Duodenal mucosa (tissue), 2 donors: ENCODE data around the gene DERL2.
A peak's percentile ranks its signal among the peaks of the same experiment; 100 is the strongest.
"Not testable (repeated sequence)": the region's sequence is repeated elsewhere in the genome, so short reads cannot be mapped to it uniquely, and the experiment has no call there.

ENCODE experiments used
- H3K27ac ChIP-seq: one replicate; pipeline ENCODE4 v1.7.0; 2013; ENCODE audit warnings: low read depth, low read length
- H3K27me3 ChIP-seq, 2 donors: one replicate each; pipeline ENCODE4 v1.7.0; 2013; ENCODE audit warnings: low read length in 2 of 2, control low read depth in 1 of 2; ENCODE audit not compliant: insufficient read depth in 2 of 2, control insufficient read depth in 1 of 2
- H3K36me3 ChIP-seq, 2 donors: one replicate each; pipeline ENCODE4 v1.7.0; 2013; ENCODE audit warnings: low read length in 2 of 2, control low read depth in 1 of 2; ENCODE audit not compliant: insufficient read depth in 2 of 2, control insufficient read depth in 1 of 2
- H3K4me1 ChIP-seq, 2 donors: one replicate each; pipeline ENCODE4 v1.7.0; 2013; ENCODE audit warnings: low read length in 2 of 2, control low read depth in 1 of 2; ENCODE audit not compliant: insufficient read depth in 2 of 2, control insufficient read depth in 1 of 2
- H3K4me3 ChIP-seq, 2 donors: one replicate each; pipeline ENCODE4 v1.7.0; 2013; ENCODE audit warnings: low read length in 2 of 2, low read depth in 1 of 2
- H3K9ac ChIP-seq, 2 donors: one replicate each; pipeline ENCODE4 v1.7.0; 2013; ENCODE audit warnings: low read length in 2 of 2, low read depth in 1 of 2
- H3K9me3 ChIP-seq, 2 donors: one replicate each; pipeline ENCODE4 v1.7.0; 2013; ENCODE audit warnings: low read length in 2 of 2, control low read depth in 1 of 2; ENCODE audit not compliant: control insufficient read depth in 1 of 2

Gene DERL2

GRCh38 chr17:5439446-5439764 lies 46.6 kb downstream of the DERL2 start:
- Histone ChIP-seq H3K9ac (peak overlapping the region; percentile 80 to 81), H3K36me3 (peaks cover 19 to 40% of the 10 kb centered on the region in 2 donors), H3K27ac (peak overlapping the region; percentile 7), H3K27me3 (no peaks in the 10 kb centered on the region), H3K4me1 (peaks cover 20 to 21% of the 10 kb centered on the region in 2 donors), H3K4me3 (peak overlapping the region; percentile 84 to 85), H3K9me3 (no peaks in the 10 kb centered on the region)

DNA sequence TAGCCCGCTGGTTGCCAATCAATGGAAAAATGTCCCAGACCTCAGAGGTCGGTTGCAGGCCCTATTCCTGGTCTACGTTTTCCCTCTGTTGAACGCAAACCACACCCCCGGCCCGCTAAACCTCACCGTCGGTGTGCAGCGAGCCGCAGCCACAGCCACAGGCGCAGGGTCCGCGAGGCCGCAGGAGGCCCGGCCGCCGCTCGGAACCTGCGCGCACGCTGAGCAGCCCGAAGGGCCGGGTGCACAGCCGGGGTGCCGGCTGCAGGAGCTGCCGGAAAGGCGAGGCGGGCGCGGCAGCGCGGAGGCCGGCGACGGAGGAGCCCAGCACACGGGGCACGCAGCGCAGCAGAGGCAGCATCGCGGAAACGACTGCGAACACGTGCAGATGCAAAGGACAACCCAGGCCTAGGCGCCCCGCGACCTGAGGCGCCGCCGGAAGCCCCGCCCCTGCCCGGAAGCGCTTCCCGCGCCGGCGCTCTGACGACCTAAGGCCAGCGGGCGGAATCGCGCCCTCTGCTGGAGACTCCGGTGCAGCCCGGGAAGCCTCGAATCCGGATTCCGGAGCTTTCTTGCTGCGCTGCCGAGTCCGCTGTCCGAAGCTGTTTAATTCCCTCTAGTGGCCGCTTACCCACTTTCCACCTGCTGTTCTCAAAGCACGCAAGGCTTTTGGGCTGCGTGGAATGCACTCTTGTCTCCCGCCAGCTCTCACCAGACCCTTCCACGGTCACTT lies 47.1 kb downstream of the DERL2 start, which contains the start of gene C1QBP:
Gene C1QBP, minus strand, starts transcription at position 440 of the 730 bp plus-strand sequence. Its CDS starts 82 bp downstream, at position 358.
- Histone ChIP-seq H3K9ac (peak within 1 kb of the TSS; percentile 80 to 81), H3K4me3 (peak within 1 kb of the TSS; percentile 84 to 85), H3K36me3 (peaks cover 17 to 40% of the 10 kb centered on the region in 2 donors)

GRCh38 chr17:5437721-5438317 lies 48.2 kb downstream of the DERL2 start:
- peaks cover 17 to 42% of the 10 kb centered on the region in 2 donors for H3K36me3 ChIP-seq
- peak overlapping the region; percentile 67 to 81 for H3K9ac ChIP-seq
- H3K4me3 ChIP-seq = peak overlapping the region; percentile 84 to 85
- H3K9me3 ChIP-seq = no peaks in the 10 kb centered on the region
- no peaks in the 10 kb centered on the region for H3K27me3 ChIP-seq
- H3K27ac ChIP-seq = no peak overlapping the region
- H3K4me1 ChIP-seq = peaks cover 20 to 21% of the 10 kb centered on the region in 2 donors

More for the DNA sequence above, 47.1 kb downstream of the DERL2 start, which contains the start of gene C1QBP:
- Histone ChIP-seq H3K27ac (peak within 1 kb of the TSS; percentile 7), H3K27me3 (no peaks in the 10 kb centered on the region), H3K4me1 (peaks cover 20 to 21% of the 10 kb centered on the region in 2 donors), H3K9me3 (no peaks in the 10 kb centered on the region)

DNA sequence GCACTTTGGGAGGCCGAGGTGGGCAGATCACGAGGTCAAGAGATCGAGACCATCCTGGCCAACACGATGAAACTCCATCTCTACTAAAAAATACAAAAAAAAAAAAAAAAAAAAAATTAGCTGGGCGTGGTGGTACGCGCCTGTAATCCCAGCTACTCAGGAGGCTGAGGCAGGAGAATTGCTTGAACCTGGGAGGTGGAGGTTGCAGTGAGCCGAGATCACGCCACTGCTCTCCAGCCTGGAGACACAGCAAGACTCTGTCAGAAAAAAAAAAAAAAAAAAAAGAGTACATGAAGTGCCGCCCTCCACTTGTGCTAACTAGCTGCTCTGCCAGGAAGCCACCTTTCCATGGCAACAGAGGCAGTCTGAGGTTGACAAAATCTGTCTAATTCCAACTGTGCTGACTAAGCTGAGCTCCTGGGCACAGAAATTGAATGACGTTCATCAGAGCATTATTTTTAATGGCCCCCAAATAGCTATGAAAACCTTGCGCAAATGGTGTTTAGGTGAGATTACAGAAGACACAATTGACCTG lies 50.1 kb downstream of the DERL2 start:
- H3K9me3 ChIP-seq, H3K9ac ChIP-seq, H3K4me3 ChIP-seq, H3K27me3 ChIP-seq, H3K27ac ChIP-seq: not testable (repeated sequence)
- Histone ChIP-seq H3K4me1 (peaks cover 20 to 21% of the 10 kb centered on the region in 2 donors), H3K36me3 (peaks cover 29 to 58% of the 10 kb centered on the region in 2 donors)

- Histone ChIP-seq H3K27me3 (no peaks in the 10 kb centered on the region), H3K27ac (no peak overlapping the region), H3K9ac (no peak overlapping the region), H3K36me3 (peaks cover 35 to 61% of the 10 kb centered on the region in 2 donors), H3K4me3 (no peak overlapping the region), H3K9me3 (no peaks in the 10 kb centered on the region), H3K4me1 (peaks cover 20 to 21% of the 10 kb centered on the region in 2 donors)
Measured at GRCh38 chr17:5434984-5435383, 51.0 kb downstream of the DERL2 start.

GRCh38 chr17:5431949-5432556 lies 53.9 kb downstream of the DERL2 start:
- H3K9me3 ChIP-seq = no peaks in the 10 kb centered on the region
- peaks cover 3 to 4% of the 10 kb centered on the region in 2 donors for H3K4me1 ChIP-seq
- no peaks in the 10 kb centered on the region for H3K27me3 ChIP-seq
- no peak overlapping the region for H3K4me3 ChIP-seq
- H3K9ac ChIP-seq = no peak overlapping the region
- no peak overlapping the region for H3K27ac ChIP-seq
- peaks cover 49 to 83% of the 10 kb centered on the region in 2 donors for H3K36me3 ChIP-seq

- peaks cover 52 to 85% of the 10 kb centered on the region in 2 donors for H3K36me3 ChIP-seq
- not testable (repeated sequence) for H3K4me3 ChIP-seq, H3K27me3 ChIP-seq, H3K9me3 ChIP-seq, H3K4me1 ChIP-seq, H3K9ac ChIP-seq, H3K27ac ChIP-seq
Measured at GRCh38 chr17:5431234-5431633, 54.7 kb downstream of the DERL2 start.

GRCh38 chr17:5430413-5430999 lies 55.5 kb downstream of the DERL2 start:
- H3K4me1 ChIP-seq = no peaks in the 10 kb centered on the region
- peaks cover 57 to 87% of the 10 kb centered on the region in 2 donors for H3K36me3 ChIP-seq
- H3K9ac ChIP-seq = no peak overlapping the region
- no peak overlapping the region for H3K27ac ChIP-seq
- no peaks in the 10 kb centered on the region for H3K27me3 ChIP-seq
- no peaks in the 10 kb centered on the region for H3K9me3 ChIP-seq
- no peak overlapping the region for H3K4me3 ChIP-seq

- H3K4me1 ChIP-seq = no peaks in the 10 kb centered on the region
- no peaks in the 10 kb centered on the region for H3K9me3 ChIP-seq
- peaks cover 59 to 88% of the 10 kb centered on the region in 2 donors for H3K36me3 ChIP-seq
- H3K9ac ChIP-seq = no peak overlapping the region
- no peak overlapping the region for H3K27ac ChIP-seq
- H3K4me3 ChIP-seq = no peak overlapping the region
- no peaks in the 10 kb centered on the region for H3K27me3 ChIP-seq
Measured at GRCh38 chr17:5429191-5429887, 56.6 kb downstream of the DERL2 start.
